ENCODE measurements around the gene EEF1G.

- TF ChIP-seq CTCF (IDR thresholded peaks at IDR 0.05) (no peak), POLR2A (IDR thresholded peaks at IDR 0.05) (no peak)
These were observed 3.5 kb upstream of the EEF1G start for GRCh38 chr11:62577046-62577714.
